GM18517 (cell line): Measurements from ENCODE around the gene FAM83D.

Experiments used
- ATAC-seq: cut with Tn5 transposase; IDR thresholded peaks from one replicate; pipeline ENCODE4 v1.9.1; 2021; ENCODE audit warnings: mild to moderate bottlenecking, moderate library complexity; ENCODE audit not compliant: unreplicated experiment

The FAM83D gene, protein sequence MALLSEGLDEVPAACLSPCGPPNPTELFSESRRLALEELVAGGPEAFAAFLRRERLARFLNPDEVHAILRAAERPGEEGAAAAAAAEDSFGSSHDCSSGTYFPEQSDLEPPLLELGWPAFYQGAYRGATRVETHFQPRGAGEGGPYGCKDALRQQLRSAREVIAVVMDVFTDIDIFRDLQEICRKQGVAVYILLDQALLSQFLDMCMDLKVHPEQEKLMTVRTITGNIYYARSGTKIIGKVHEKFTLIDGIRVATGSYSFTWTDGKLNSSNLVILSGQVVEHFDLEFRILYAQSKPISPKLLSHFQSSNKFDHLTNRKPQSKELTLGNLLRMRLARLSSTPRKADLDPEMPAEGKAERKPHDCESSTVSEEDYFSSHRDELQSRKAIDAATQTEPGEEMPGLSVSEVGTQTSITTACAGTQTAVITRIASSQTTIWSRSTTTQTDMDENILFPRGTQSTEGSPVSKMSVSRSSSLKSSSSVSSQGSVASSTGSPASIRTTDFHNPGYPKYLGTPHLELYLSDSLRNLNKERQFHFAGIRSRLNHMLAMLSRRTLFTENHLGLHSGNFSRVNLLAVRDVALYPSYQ

DNA sequence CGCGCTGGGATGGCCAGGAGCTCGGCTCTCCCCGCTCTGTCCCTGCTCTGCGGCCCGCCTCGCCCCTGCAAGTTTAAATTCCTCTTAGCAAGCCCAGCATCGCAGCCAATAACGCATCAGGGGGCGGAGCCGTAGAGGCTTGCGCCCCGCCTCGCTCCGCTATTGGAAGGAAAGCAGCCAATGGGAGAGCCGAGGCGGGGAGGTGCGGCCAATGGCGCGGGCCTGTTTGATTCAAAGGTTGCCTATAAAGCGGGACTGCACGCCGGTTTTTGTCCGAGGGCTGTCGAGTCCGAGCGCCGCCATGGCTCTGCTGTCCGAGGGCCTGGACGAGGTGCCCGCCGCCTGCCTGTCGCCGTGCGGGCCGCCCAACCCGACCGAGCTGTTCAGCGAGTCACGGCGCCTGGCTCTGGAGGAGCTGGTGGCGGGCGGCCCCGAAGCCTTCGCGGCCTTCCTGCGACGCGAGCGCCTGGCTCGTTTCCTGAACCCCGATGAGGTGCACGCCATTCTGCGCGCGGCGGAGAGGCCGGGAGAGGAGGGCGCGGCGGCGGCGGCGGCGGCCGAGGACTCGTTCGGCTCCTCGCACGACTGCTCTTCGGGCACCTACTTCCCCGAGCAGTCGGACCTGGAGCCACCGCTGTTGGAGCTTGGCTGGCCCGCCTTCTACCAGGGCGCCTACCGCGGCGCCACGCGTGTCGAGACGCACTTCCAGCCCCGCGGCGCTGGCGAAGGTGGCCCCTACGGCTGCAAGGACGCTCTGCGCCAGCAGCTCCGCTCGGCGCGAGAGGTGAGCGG, at the start of gene FAM83D:
Gene FAM83D, plus strand, starts transcription at position 276 of the 792 bp plus-strand sequence. Its CDS starts 26 bp downstream, at position 302.
- peak; percentile 87 for ATAC-seq

DNA sequence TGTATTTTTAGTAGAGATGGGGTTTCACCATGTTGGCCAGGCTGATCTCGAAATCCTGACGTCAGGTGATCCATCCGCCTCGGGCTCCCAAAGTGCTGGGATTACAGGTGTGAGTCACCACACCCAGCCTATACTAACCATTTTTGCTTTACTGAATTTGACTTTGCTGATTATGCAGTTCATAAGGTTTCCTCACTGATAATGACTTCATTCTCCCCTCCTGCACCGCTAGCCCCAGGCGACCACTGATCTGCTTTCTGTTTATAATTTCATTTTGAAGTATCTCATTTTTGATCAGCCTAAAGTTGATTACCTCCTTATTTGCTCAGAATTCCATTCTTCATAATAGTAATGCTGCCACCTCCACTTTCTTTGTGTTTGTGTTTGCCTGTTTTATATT, 48.7 kb upstream of the FAM83D start:
- ATAC-seq, result no peak

DNA sequence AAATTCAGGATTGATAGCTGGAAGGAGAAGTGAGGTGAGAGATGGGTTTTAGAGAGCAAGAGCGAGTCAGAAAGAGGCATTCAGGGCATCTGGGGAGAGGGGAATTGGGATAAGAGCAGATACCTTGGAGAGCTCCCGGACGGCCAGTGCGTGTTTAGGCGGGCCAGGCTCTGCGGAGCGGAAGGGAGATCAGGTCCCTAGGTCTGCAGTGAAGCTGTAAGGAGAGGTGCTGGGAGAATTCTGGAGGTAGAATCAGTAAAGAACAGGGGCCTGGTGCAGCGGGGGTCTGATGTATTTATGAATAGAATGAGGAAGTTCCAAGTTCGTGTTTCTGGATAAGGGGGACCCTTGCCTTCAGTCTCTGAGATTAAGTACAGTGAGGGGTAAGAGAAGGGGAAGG, 47.4 kb upstream of the FAM83D start:
- ATAC-seq, result no peak

DNA sequence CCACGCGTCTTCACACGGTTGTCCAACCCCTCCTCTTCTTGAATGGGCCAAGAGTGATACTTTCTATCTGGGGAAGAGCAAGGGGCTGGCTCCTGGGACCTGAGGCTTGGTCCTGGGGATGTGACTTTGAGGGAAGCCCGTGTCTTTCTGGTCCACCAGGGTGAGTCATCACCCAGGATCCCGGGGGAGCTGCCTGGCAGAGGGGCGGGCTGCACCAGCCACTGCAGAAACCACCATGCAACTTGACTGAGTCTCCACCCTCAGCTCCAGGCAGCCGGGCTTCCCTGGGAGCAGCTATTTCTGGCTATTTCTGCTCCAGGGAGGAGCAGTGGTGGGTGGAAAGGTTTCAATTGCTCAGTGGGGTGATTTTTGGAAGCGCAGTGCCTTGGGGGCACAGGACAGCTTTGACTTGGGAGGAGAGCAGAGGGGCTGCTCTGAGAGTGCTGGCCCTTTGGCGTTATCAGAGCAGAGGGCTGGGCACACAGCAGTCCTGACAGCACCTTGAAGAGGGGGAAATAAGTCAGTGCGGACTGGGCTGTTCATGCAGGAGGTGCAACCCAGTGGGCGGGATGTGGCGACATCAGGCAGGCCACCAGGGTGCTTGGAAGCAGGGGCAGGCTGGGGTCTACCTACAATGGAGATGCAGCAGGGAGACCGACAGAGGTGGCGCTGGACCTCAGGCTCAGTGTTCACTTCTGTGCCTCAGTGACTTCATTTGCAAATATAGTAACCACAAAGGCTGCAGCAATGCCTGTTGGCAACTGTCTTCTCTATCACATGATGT, 45.1 kb upstream of the FAM83D start:
- no peak for ATAC-seq

DNA sequence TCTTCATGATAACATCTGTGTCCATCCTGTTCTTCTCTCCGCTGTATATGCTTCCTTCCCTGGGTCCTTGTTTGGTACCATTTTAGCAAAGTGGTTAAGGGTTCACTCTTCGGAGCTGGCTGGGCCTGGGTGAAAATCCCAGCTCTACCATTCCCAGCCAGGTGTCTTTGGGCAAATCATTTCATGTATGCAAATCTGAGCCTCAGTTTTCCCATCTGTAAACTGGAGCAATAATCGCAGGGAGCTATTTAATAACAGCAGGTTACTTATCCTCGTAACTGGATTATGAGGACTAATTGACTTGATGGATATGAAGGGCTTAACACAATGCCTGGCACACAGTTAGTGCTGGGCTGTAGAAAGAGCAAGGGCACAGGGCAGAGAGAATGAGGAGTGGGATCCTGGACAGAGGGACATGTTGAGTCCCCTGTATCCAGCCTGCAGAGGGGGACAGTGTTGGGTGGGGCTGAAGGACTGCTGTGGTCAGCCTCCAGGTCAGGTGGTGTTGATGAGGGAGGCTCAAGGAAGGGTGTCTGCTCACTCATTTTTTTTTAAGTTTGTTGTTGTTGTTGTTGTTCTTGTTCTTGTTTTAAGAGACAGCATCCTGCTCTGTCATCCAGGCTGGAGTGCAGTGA, 44.3 kb upstream of the FAM83D start:
- no peak for ATAC-seq

DNA sequence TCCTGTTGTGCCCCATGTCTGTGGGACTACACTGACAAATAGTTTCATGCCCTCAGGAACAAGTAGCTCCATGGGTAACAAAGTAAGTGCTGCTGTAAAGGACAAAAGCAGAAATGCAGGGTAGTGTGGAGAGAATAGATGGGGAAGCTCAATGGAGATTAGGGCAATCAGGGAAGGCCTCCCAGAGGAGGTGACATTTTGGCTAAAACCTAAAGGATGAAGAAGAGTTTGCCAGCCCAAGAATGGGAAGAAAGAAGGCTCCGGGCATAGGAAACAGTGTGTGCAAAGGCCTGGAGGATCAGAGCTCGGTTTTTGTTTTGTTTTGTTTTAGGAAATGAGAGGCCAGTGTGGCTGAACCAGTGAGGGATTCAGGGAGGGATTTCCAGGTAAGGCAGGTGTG, 43.6 kb upstream of the FAM83D start:
- ATAC-seq, result no peak

DNA sequence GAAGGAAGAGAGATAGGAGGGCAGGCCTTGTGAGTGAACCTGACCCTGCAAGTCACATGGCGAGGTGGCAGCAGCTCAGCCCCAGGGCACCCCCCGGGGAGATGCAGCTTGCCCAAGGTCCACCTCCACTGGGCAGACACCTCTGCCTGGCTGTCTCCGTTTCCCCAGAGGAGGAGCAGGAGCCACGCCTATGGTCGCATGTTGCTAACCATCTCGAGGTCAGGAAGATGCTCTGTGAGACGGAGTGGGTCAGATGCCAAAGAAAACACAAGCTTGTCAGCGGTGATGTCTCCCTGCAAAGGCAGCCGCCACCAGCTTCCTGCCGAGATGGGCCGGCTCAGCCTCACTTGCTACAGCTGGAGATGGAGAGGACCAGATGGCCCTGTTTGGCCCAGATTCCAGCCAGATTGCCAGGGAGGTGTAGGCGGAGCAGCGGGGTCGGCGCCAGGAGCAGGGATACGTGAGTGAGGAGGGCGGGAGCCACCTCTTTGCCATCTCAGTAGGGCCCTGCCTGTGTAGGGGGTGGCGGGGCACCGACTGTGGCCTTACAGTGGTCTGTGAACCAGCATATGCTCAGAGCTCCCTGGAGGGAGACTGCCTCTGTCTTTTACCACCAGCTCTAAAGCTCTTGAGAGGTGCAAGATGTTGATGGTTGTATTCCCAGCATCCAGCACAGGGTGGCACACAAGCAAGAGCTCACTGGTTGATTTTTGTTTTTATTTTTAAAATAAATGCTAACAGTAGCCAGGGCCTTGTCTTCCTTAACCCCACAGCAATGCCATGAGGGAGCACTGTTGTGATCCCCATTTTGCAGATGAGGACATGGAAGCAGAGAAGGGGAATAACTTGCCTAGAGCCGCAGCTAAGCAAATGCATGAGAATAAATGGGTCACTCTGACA, 42.9 kb upstream of the FAM83D start:
- no peak for ATAC-seq

DNA sequence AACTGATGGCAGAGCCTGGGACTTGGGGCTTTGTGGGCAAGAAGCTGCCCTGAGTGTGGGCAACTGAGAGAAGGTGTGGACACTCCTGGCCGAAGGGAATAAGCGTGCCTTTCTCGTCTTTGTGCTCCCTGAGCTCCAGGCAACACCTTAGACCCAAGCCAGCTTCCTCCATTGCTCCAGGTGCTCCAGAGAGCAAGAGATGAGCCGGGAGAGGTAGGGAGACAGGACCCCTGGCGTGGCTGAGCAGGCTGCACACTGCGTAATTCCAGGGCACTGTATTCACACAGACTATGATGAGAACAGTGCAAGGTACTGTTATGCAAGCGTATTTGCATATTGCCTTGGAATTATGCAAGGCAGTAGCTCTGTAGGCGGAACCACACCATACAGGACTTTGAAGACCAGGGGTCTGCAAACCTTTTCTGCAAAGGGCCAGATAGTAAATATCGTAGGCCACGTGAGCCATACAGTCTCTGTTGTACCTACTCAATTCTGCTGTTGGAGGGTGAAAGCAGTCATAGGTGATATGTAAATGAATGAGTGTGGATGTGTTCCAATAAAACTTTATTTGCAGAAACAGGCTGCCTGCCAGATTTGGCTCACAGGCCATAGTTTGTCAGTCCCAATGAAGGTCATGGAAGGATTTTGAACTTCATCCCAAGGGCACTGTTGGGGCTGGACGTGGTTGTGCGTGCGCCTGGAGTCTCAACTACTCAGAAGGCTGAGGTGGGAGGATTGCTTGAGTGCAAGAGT, 42.1 kb upstream of the FAM83D start:
- ATAC-seq, result no peak

DNA sequence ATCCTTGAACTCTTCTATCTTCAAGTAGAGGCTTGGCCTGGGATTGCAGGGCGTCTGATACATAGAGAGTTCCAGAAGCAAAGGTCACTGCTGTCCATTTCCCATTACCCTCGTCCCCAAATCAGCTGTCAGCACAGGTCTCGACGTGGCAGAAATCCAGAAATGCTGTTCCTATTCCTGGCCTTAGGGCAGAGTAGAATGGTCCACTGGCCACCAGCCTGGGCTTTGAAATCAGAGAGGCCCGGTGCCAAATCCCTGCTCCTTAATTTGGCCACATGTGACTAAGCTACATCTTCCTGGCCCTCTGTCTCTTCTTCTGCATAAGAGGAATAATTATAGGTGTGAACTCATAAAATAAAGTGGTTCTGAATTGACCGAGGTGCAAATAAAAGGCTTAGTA, 40.9 kb upstream of the FAM83D start:
- no peak for ATAC-seq

DNA sequence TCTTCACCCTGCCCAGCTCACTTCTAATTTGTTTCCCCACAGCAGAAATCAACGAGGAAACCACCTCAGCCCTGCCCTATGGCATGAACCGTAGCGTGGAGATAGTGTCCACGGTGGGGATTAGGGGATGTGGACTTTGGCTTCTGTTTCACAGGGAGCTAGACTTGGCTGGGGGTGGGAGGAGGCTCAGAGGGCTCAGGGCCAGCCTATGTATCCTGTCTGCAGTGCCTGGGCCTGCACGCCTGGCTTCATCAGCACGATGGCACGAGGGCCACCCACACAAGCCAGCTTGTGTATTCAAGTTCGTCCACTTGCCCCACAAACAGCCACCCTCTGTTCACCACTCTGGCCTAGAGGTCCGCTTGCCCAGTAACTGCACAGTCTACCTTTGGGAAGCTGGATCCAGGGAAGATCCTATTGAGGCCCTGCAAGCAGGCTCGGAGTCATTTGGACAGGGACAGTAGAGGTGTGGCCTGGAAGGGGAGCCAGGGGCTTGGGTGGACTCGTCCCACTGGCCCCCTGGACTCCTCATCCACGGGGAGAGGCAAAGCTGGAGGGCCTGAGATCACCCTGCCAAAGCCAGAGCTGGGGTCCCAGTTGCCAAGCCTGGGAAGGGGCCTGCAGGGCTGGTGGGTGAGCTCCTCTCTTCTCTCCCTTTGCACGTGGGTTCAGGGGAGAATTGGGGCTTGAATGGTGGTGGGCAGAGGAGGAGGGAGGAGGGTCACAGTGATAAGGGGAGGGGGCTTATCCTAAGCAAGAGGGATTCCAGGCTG, 38.0 kb upstream of the FAM83D start:
- ATAC-seq, result no peak

DNA sequence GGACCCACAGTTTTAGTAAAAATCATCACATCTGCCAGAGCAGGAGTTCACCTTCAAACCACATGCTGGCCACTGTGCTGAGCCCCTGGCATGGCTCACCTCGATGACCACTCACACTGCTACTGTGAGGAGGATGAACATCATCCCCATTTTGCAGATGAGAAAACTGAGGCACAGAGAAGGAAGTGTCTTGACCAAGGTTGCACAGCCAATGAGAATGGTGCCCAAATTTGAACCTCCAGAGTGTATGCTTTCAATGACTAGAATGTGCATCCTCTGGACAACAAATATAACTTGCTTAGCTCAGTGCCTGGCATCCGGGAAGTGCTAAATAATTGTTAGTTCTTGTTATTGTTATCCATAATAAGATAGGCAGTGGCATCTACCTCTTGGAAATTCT, 37.2 kb upstream of the FAM83D start:
- ATAC-seq, result no peak

DNA sequence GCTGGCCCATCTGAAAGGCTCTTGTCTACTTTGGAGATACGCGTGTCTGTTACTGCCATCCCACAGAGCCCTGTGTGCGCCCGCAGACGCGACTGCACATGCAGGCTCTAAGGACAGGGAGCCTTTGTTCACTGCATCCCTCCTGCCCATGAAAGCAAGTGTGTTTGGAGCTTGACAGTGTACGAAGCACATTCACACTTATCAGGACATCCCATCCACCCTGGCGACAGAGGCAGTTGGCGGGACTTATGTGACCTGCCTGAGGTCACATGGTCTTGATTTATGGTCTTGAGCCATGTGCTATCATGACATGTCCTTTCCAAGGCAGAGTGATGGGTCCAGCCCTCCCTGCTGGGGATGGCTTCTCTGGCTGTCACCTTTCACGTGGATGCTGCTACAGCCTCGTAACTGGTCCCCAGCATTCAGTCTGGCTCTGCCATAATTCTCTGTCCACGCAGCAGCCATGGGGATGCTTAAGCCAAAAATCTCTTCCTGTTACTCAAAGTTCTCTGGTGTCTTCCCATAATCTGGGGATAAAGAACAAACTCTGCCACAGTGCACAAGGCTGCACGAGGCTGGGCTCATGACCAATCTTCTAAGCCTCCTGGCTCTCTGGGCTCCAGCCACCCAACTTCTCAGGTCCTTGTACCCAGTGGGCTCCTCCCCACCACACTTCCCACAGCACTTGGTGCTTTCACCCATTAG, 36.3 kb upstream of the FAM83D start:
- no peak for ATAC-seq

DNA sequence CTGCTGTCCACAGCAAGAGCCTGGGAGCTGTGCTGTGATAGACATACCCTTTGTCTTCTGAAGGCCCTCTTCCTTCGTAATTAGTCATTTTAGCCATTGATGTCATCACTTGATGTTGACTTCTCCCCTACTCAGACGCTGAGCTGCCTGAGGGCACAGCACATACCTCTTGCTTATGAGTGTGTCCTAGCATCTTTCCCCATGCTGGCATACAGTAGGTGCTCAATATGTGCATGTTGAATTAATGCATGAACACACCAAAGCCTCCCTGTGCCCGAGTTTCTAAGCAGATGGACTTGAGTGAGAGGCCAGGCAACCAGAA, 35.8 kb upstream of the FAM83D start:
- no peak for ATAC-seq

DNA sequence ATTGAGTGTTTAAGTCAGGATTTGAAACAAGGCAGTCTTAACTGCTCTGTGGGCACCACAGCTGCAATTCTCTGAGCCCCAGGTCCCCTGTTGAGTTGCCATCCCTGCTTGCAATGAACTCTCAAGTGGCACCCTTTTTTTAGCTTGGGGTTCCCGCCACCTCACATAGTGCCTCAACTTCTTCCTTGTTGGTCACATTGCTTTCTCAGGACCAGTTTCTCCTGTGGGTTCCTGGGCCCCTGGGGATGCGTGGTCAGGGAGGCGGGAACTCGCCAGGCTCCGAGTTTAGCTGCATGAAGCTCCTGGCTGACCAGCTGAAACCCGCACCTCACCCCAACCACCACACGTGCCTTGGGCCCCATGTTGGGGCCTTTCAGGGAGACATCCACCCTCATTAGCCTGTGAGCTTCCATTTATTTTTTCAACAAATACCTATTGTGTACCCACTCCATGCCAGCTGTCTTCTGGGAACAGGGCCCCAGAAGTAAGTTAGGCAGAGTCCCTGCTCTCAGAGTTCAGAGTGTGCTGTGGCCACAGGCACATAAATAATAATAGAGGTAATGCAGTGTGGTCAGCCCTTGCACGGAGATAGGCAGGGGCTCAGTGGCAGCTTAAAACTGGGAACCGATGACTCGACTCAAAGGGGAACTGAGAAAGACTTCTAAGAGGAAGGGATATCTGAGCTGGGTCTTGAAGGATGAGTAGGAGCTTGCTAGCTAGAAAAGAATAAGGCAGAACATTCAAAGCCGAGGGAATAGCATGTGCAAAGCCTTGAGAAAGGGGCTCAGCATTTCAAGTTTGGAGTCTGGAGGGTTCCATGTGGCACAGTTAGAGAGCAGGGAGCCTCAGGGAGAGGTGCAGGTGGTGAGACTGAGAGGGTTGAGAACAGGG, 33.9 kb upstream of the FAM83D start:
- no peak for ATAC-seq

DNA sequence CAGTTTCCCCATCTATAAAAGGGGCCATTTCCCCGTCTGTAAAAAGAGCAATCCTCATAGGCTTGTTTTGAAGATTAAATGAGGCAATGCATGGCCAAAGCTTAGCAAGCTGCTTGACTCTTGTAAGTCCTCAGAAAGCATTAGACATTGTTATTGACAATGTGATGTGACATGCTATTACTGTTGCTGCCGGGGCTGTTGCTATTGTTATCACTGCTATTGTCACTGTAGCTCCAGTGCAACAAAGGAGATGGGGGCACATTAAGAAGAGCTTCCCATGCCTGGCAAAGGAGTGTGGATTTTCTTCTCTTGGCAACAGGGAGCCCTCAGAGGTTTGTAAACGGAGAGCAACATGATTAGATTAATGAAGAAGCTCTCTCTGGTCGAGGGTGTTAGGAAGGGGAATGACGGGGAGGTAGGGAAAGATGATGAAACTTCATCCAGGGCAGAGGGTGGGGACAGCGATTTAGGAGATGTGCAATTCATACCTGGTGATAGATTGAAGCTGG, 33.1 kb upstream of the FAM83D start:
- ATAC-seq, result no peak

DNA sequence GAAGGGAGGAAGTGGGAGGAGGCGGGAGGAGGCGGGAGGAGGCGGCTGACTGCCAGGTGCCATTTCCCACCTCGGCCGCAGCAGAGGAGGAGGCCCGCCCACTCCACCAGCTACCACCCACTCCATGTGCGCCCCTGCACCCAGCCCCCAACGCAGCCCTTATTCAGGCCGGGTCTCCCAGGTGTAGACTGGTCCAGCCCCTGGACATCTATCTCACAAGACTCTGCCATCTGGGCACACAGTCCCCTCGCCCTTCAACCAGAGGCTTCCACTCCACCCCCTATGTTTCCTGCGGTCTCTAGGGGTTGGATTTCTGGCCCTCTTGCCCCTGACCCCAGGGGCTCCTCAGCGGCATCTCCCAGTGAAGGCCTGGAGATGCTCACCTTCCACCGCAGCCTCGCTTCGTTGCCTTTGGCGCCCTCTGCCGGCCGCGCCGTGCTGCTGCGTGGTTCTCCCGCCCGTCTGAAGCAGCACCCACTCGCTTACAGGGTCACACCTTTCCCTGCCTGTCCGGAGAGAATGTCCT, 32.6 kb upstream of the FAM83D start:
- ATAC-seq, result peak; percentile 42
